Fibroblast of villous mesenchyme (primary cell): ENCODE results near the gene DDX5. TPM values are rescaled to one million over a fixed set of nuclear protein-coding genes. Genes with fewer than 3 reads are reported as not detected.

Source experiments
- DNase-seq: peaks from one replicate; pipeline ENCODE4 v3.0.0-alpha.2; 2010; ENCODE audit warnings: low read depth
- H3K4me3 ChIP-seq: 2 replicates; pipeline ENCODE4 v1.5.1; 2011; ENCODE audit warnings: low read depth, mild to moderate bottlenecking, low read length
- CTCF ChIP-seq: IDR thresholded peaks from 2 replicates; pipeline ENCODE4 v1.5.1; 2012; ENCODE audit warnings: low read depth, mild to moderate bottlenecking, low read length; ENCODE audit not compliant: insufficient read depth
- total RNA-seq: library from RNA; depleted of rRNA; stranded (reverse); fragments of >200 nt; gene quantifications from 2 replicates; pipeline ENCODE4 v1.2.3, GENCODE V29; 2012

The DDX5 gene
- total RNA-seq, 1 donor, result 361 TPM

GRCh38 chr17:64502021-64502420, 4.1 kb downstream of the DDX5 start:
- no peak for TF ChIP-seq CTCF
- no peak for DNase-seq
- no peak overlapping the region for H3K4me3 ChIP-seq

DNA sequence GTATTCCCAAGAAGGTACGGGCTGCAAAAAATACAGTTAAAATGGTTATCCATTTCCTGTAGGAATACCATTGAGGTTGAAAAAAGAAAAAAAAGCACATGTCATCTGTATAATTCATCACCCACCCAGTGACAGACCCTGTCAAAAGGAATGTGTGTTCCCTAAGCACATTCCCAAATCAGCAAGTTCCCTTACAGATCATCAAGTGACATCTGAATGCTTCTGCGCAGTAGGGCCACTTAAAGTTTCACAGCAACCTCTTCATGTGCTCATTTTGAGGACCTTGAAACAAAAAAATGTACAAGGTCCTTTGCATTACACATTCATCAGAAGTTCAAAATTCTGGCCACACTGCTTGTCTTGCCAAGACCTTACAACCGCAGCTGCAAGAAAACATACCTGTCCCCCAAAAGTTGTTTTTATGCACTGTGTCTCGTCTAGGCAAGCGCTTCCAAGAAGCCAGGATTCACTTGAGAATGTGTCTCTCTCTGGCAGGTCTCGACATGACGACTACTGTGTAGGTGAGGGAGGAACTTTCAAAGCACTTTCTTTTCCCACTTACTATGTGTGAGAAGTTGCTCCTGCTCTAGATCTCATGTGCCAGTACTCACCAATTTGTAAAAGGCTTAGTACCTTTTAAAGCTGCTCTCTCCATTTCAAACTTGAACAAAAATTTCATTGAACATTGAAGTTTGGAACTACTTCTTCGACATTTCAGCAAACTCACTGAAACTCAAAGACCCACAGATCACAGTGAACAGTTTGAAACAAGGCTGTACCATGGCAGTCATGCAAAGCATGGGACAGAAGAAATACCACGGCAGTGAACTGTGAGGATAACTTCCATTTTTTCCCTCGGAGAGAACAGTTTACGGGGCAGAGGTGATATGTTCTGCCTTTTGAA, 5.0 kb downstream of the DDX5 start:
- H3K4me3 ChIP-seq, result no peak overlapping the region
- DNase-seq, result no peak
- TF ChIP-seq CTCF, result no peak

DNA sequence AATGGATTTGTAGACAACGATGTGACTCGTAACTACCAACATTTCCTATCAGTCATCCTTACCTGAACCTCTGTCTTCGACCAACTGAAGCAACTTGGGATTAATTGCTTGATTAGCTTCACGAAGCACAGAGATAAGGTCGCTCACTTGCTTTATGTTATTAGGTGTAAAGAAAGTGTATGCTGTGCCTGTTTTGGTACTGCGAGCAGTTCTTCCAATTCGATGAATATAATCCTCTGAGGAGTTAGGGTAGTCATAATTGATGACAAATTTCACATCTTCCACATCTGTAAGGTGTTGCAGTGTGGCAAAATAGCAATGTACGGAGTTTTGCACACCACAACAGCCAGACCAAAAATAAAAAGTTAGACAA, 5.6 kb downstream of the DDX5 start:
- DNase-seq, result no peak
- TF ChIP-seq CTCF, result no peak
- H3K4me3 ChIP-seq, result no peak overlapping the region

- no peak overlapping the region for H3K4me3 ChIP-seq
- no peak for TF ChIP-seq CTCF
- no peak for DNase-seq
Observed at GRCh38 chr17:64499805-64500486, 6.1 kb downstream of the DDX5 start.

- no peak overlapping the region for H3K4me3 ChIP-seq
- no peak for TF ChIP-seq CTCF
- DNase-seq, result no peak
Observed at GRCh38 chr17:64498308-64499203, 7.5 kb downstream of the DDX5 start.

- H3K4me3 ChIP-seq, result peak overlapping the region; percentile 76
Observed at GRCh38 chr17:64497565-64498035, 8.5 kb downstream of the DDX5 start.

More at GRCh38 chr17:64497565-64498035, 8.5 kb downstream of the DDX5 start:
- no peak for DNase-seq
- no peak for TF ChIP-seq CTCF
